NB4 (cell line): ENCODE data around the gene MELTF.

Source experiments
- DNase-seq: peaks from one replicate; pipeline ENCODE4 v3.0.0; 2010; ENCODE audit warnings: low read depth
- H3K4me3 ChIP-seq: one replicate; pipeline ENCODE4 v1.5.1; 2011; ENCODE audit warnings: mild to moderate bottlenecking, low read depth, low read length, moderate library complexity
- CTCF ChIP-seq: IDR thresholded peaks from one replicate; pipeline ENCODE4 v1.5.1; 2012; ENCODE audit warnings: low read depth, low read length
- MYC ChIP-seq: IDR thresholded peaks from 2 replicates; pipeline ENCODE4 v1.6.1; 2011; ENCODE audit warnings: low read depth, low read length
- POLR2A ChIP-seq: IDR thresholded peaks from 2 replicates; pipeline ENCODE4 v1.6.1; 2011; ENCODE audit warnings: mild to moderate bottlenecking; ENCODE audit not compliant: insufficient read length; ENCODE audit errors: extremely low read depth
- TF ChIP-seq, protein P1 (sequence below): IDR thresholded peaks from 2 replicates; pipeline ENCODE4 v1.6.1; 2011; ENCODE audit warnings: low read depth, low read length

Gene MELTF

DNA sequence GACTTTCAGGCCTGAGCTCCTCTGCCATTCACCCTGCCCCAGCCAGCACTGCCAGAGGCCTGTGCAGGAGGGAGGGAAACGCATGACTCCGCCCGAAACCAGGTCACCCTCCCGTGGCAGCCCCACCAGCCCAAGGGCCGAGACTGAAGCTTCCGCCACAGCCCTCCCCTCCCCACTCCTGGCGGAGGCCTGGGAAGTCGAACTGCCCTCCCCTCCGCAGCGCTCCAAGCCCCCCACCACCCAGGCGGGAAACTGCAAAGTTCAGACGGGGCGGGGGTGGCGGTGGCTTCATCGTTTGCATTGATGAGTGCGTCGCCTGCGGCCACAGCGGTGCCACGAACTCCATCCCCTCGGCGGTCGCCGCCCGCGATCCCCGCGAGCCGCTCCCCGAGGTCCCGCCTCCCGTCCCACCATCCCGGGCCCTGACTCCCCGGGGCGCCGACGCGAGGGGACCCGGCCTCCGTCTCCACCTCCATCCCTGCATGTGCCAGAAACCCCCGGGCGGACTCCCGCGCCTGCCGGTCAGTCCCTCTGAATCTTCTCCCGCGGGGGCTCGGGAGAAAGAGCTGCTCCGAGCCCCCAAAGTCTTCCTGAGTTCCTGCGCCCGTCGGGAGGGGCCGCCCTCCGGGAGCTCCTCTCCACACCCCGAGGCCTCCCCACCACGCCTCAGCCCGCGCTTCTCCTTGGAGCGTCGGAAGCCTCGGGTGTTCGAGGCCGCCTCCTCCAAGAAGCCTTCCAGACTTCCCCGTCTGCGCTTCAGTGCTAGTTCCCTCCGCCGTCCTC, 698 bp downstream of the MELTF start:
- no peak for DNase-seq
- TF ChIP-seq MYC (no peak), POLR2A (no peak), CTCF (no peak)
- TF ChIP-seq, protein P1, sequence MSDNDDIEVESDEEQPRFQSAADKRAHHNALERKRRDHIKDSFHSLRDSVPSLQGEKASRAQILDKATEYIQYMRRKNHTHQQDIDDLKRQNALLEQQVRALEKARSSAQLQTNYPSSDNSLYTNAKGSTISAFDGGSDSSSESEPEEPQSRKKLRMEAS, result no peak
- no peak overlapping the region for H3K4me3 ChIP-seq

DNA sequence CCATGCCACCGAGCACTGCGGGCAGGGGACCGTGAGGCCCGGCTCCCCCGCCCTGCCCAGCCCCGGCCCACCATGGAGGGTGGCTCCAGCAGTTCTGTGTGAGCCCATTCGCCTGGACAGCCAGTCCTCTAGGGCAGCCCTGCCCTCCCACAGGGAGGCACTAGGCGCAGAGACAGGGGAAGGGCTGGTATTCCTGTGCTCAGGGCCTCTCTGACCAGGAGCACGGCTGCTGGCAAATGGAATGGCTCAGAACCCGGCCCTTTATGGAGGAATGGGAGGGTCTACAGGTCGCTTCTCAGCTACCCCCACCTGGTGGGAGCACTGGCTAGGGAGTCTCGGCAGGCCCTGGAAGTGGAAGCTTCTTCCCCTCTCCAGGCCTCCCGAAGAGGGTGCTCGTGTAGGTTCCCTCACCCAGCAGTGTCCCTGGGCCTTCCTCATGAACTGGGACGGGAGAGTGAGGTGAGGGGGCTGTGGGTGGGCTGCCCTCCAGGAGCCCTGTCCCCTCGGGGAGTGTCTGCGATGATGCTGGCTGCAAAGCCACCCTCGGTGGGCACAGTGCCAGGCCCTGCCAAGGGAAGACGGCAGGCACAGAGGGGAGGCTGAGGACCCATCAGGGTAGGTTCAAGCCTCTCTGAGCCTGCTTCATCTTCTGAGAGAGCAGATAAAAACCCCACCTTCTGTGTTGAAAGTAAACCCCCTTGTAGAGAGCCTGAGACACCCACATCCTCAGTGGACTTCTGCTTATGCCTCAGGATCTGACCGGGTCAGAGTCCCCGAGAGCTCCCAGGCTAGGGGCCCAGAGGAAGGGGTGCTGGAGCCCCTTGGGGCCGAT, 1.5 kb downstream of the MELTF start:
- DNase-seq, result peak; percentile 32
- H3K4me3 ChIP-seq, result no peak overlapping the region
- TF ChIP-seq MYC (no peak), POLR2A (no peak), CTCF (no peak)
- TF ChIP-seq, protein P1, result no peak

GRCh38 chr3:197027151-197027895, 2.3 kb downstream of the MELTF start:
- DNase-seq, result no peak
- H3K4me3 ChIP-seq, result no peak overlapping the region
- TF ChIP-seq POLR2A (no peak), CTCF (no peak)
- TF ChIP-seq, protein P1, result no peak

DNA sequence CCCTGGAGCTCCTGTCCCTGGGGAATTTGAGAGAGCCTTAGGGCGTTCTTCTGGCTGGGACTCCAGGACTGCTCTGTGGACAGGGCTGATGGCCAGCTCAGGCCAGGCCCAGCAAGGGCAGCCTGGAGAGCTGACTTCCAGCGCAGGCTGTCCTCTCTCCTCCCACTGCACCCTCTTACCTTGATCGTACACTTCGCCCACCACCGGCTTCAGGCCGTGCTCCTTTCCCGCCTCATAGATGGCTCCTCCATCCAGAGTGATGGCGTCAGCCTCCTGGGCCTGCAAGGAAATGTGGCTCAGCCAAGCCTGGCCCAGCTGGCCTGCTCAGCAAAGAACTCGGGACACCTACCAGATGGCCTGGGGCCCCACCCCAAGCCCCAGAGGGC, 3.1 kb downstream of the MELTF start:
- TF ChIP-seq, protein P1, result no peak
- TF ChIP-seq MYC, result no peak
- no peak for TF ChIP-seq POLR2A
- no peak for TF ChIP-seq CTCF
- H3K4me3 ChIP-seq, result no peak overlapping the region
- DNase-seq, result no peak

DNA sequence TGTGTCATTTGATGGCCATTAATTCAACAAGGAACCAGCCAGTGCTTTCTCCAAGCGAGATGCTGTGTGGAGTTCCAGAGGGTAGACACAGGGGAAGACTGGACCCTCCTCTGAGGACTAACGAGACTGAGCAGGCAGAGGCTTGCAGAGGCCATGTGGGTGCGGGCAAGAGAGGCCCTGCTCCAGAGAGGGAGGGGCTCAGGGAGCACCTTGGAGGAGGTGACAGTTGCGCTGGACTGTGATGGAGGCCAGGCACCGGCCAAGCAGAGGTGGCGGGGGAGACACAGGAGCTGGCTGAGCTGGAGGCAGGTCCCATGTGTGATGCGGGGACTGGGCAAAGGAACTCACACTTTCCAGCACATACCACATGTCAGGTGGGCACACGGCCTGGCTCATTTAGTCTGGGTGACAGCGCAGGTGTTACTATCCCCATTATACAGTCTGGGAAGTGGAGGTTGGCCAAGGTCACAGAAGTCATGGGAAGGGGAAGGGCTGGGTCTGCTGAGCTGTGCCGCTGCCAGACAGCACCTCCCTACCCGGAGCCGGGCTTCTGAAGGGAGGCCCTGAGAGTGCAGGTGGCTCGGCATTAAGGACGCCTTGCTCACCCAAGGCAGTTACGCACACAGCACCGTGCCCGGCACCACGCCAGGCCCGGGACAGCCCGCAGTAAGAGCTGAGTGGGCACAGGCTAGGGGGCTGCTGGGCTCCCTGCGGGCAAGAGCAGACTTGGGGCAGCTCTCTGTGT, 3.7 kb downstream of the MELTF start:
- no peak overlapping the region for H3K4me3 ChIP-seq
- DNase-seq, result no peak
- TF ChIP-seq CTCF (no peak), MYC (no peak), POLR2A (no peak)
- TF ChIP-seq, protein P1, result no peak
